ENCODE measurements around the gene HOXA1. TPM values are rescaled to one million over a fixed set of nuclear protein-coding genes. Genes with fewer than 3 reads are reported as not detected.

The HOXA1 gene
- total RNA-seq, 2 donors from 2014 or later, result 1.7 to 2.0 TPM

DNA sequence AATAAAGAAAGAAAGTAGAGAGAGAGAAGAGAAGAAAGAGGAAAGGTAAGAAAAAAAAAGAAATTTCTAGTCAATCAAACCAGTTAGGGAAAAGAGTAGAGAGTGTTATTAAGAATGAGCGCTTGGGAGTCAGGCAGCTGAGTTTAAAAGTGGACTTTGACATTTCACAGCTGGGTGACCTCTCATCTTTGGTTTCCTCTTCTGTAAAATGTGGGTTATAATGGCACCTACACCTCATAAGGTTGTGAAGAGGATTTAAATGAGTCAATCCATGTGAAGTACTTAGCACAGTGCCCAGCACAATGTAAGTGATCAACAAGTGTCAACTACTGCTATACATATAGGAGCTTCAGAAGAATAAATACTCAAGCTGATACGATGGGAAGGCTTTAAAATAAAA is 12.2 kb downstream of the HOXA1 start:
- H3K27me3 ChIP-seq, result peaks cover 7% of the 10 kb centered on the region
- no peak overlapping the region for H3K9ac ChIP-seq (ENCODE audit: low read depth in 2 of 2, low read length in 2 of 2)
- no peaks in the 10 kb centered on the region for H3K4me1 ChIP-seq
- no peaks in the 10 kb centered on the region for H3K36me3 ChIP-seq
- no peak for DNase-seq
- no peak overlapping the region for H3K27ac ChIP-seq
- intact Hi-C loops (cut with DNase I), result no loop called here
- no peak overlapping the region for H3K4me3 ChIP-seq
- TF ChIP-seq, protein P1, sequence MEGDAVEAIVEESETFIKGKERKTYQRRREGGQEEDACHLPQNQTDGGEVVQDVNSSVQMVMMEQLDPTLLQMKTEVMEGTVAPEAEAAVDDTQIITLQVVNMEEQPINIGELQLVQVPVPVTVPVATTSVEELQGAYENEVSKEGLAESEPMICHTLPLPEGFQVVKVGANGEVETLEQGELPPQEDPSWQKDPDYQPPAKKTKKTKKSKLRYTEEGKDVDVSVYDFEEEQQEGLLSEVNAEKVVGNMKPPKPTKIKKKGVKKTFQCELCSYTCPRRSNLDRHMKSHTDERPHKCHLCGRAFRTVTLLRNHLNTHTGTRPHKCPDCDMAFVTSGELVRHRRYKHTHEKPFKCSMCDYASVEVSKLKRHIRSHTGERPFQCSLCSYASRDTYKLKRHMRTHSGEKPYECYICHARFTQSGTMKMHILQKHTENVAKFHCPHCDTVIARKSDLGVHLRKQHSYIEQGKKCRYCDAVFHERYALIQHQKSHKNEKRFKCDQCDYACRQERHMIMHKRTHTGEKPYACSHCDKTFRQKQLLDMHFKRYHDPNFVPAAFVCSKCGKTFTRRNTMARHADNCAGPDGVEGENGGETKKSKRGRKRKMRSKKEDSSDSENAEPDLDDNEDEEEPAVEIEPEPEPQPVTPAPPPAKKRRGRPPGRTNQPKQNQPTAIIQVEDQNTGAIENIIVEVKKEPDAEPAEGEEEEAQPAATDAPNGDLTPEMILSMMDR (IDR thresholded peaks at IDR 0.05), result no peak
- H3K9me3 ChIP-seq, result no peaks in the 10 kb centered on the region

DNA sequence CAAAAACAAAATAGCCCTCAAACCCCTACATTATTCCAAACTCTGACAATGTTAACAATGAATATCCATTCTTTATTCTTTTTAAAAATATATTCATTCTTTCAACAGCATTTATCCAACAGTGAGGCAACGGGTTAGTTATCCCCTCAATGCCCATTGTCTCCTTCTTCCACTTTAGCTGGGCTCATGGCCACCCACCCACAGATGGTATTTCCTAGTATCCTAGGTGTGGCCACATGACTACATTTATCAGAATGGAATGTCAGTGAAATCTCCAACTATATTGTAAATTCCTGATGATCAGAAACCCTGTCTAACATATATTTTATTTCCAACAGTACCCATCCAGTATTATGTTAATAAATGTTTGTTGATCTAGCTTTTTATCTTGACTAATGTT is 13.6 kb downstream of the HOXA1 start:
- Histone ChIP-seq H3K36me3 (no peaks in the 10 kb centered on the region), H3K27me3 (no peaks in the 10 kb centered on the region), H3K9ac (ENCODE audit: low read depth in 2 of 2, low read length in 2 of 2) (no peak overlapping the region), H3K4me3 (no peak overlapping the region), H3K27ac (no peak overlapping the region), H3K4me1 (no peaks in the 10 kb centered on the region), H3K9me3 (no peaks in the 10 kb centered on the region)
- DNase-seq, result no peak
- intact Hi-C loops (cut with DNase I), result no loop called here
- TF ChIP-seq, protein P1 (IDR thresholded peaks at IDR 0.05), result no peak

DNA sequence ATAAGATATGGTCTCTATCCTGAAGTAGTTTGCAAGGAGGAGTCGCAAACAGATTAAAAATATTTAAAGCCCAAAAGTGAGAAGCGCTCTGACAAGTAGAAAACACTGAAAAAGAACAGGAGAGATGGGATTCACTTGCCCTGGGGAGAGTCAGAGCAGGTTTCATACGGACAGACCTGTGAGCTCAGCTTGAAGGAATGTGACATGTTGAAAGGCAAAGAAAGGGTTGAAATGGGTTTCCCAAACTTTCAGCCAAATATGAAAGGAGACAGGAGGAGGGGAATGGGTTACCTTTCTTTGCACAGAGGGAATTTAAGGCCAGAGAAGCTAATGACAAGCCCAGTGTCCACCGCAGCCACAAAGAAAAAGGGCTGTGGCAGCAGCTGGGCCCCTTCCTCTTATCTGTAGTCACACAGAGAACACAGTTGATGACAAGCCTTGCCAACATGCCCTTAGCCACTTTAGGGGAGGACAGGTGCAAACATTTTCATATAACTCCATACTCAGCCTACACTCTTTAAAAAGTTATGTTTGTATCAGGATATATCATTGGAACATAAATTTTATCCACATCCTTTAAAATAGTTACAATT is 14.9 kb downstream of the HOXA1 start:
- no peak for DNase-seq
- H3K4me1 ChIP-seq, result no peaks in the 10 kb centered on the region
- no peaks in the 10 kb centered on the region for H3K9me3 ChIP-seq
- no peak overlapping the region for H3K27ac ChIP-seq
- H3K27me3 ChIP-seq, result no peaks in the 10 kb centered on the region
- intact Hi-C loops (cut with DNase I), result no loop called here
- TF ChIP-seq, protein P1 (IDR thresholded peaks at IDR 0.05), result no peak
- H3K4me3 ChIP-seq, result no peak overlapping the region
- no peaks in the 10 kb centered on the region for H3K36me3 ChIP-seq
- H3K9ac ChIP-seq (ENCODE audit: low read depth in 2 of 2, low read length in 2 of 2), result no peak overlapping the region

DNA sequence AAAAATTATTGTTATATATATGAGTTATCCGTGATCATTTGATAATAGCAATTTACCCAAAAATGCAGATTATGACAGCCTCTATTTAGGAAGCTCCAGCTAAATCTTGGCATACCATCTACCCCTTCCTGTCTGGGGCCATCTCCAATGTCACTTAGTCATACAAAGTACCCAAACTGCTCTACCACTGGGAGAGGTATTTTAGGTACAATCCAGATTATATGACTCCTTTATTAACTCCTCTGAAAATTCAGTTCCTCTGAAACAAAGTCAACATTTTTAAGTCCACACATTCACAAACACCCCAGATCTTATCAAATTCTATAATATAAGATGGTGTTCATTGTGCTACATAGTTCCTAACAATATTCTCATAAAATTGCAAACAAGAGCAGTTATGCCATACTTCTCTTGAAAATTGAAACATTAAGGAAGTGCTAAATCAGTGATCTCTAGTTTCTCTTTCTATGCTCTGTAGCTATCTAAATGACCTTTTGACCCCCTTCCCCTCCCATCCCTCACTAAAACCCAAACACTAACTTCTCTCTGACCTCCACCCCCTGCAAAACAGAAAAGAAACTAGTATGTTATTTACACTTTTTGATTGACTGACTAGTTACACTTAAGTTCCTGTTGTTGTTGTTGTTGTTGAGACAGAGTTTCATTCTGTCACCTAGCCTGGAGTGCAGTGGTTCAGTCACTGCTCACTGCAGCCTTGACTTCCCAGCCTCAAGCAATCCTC is 16.4 kb downstream of the HOXA1 start:
- Histone ChIP-seq H3K4me3 (no peak overlapping the region), H3K36me3 (no peaks in the 10 kb centered on the region), H3K27ac (no peak overlapping the region), H3K27me3 (no peaks in the 10 kb centered on the region), H3K9ac (ENCODE audit: low read depth in 2 of 2, low read length in 2 of 2) (no peak overlapping the region), H3K4me1 (no peaks in the 10 kb centered on the region), H3K9me3 (no peaks in the 10 kb centered on the region)
- TF ChIP-seq, protein P1 (IDR thresholded peaks at IDR 0.05), result no peak
- no peak for DNase-seq
- intact Hi-C loops (cut with DNase I), result no loop called here

DNA sequence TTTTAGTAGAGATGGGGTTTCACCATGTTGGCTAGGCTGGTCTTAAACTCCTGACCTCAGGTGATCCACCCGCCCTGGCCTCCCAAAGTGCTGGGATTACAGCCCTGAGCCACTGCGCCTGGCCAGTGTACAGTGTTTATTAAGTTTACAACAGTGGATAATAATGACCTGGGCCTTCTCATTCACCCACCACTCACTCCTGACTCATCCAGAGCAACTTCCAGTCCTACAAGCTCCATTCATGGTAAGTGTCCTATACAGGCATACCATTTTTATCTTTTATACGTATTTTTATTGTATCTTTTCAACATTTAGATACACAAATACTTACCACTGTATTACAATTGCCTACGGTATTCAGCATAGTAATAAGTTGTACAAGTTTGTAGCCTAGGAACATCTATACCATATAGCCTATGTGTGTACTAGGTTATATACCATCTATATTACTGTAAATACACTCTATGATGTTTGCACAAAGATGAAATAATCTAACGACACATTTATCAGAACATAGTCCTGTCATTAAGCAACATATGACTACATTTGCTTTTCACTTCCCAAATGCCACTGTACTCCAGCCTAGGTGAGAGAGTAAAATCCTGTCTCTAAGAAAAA is 17.1 kb downstream of the HOXA1 start:
- TF ChIP-seq, protein P1 (IDR thresholded peaks at IDR 0.05), result no peak
- no peak overlapping the region for H3K9ac ChIP-seq (ENCODE audit: low read depth in 2 of 2, low read length in 2 of 2)
- no peaks in the 10 kb centered on the region for H3K4me1 ChIP-seq
- no peaks in the 10 kb centered on the region for H3K9me3 ChIP-seq
- H3K27me3 ChIP-seq, result no peaks in the 10 kb centered on the region
- DNase-seq, result no peak
- intact Hi-C loops (cut with DNase I), result no loop called here
- H3K4me3 ChIP-seq, result no peak overlapping the region
- no peaks in the 10 kb centered on the region for H3K36me3 ChIP-seq
- no peak overlapping the region for H3K27ac ChIP-seq
